Mammary epithelial cell (primary cell): ENCODE results near the gene COPZ1.

ENCODE experiments used
- EZH2 ChIP-seq: IDR thresholded peaks from 2 replicates; pipeline ENCODE4 v1.6.1; 2012; ENCODE audit warnings: low read length, inconsistent platforms, borderline replicate concordance
- TF ChIP-seq, protein P1 (sequence below), 2 donors: IDR thresholded peaks in 1 of 2; conservative IDR thresholded peaks in 1 of 2; 2 replicates each; pipeline ENCODE4 v1.5.1; 2011 to 2012; ENCODE audit warnings: inconsistent platforms in 2 of 2, low read length in 2 of 2, mild to moderate bottlenecking in 2 of 2, control low read depth in 1 of 2, low read depth in 1 of 2; ENCODE audit not compliant: insufficient read depth in 1 of 2; ENCODE audit errors: extremely low read depth in 1 of 2

DNA sequence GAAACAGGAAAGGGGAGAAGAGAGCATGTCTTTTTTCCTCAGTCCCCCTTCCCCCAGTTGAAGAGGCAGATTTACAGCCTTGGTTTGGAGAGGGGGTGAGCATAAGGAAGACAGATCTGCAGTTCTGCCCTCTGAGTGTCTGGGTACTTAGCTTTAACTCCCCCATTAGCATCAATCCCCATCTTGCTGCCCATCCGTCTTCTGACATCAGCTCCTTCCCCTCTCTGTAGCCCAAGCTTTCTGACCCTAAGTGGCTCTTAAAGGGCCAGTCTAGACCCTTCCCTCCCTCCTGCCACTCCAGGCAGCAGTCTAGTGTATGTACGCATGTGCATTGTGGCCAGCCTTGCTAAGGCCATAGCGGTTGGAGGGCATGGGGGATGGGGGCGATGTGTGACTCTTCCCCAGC, 32.0 kb downstream of the COPZ1 start:
- TF ChIP-seq, protein P1, sequence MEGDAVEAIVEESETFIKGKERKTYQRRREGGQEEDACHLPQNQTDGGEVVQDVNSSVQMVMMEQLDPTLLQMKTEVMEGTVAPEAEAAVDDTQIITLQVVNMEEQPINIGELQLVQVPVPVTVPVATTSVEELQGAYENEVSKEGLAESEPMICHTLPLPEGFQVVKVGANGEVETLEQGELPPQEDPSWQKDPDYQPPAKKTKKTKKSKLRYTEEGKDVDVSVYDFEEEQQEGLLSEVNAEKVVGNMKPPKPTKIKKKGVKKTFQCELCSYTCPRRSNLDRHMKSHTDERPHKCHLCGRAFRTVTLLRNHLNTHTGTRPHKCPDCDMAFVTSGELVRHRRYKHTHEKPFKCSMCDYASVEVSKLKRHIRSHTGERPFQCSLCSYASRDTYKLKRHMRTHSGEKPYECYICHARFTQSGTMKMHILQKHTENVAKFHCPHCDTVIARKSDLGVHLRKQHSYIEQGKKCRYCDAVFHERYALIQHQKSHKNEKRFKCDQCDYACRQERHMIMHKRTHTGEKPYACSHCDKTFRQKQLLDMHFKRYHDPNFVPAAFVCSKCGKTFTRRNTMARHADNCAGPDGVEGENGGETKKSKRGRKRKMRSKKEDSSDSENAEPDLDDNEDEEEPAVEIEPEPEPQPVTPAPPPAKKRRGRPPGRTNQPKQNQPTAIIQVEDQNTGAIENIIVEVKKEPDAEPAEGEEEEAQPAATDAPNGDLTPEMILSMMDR (conservative IDR thresholded peaks at IDR 0.05 in 1 of 2, IDR thresholded peaks at IDR 0.05 in 1 of 2; ENCODE audit: extremely low read depth in 1 of 2, insufficient read depth in 1 of 2, low read depth in 1 of 2, low read length in 2 of 2), result no peak
- TF ChIP-seq EZH2, result no peak
